A673 (cell line): ENCODE measurements around the gene ZNF821. TPM values are rescaled to one million over a fixed set of nuclear protein-coding genes. Genes with fewer than 3 reads are reported as not detected.

Experiments
- Bru-seq: library from RNA; stranded (reverse); fragments of 400-500 nt; gene quantifications from one replicate; lab custom pipeline; 2021; lab: Mats Ljungman, UMichigan
- BruChase-seq, 2 experiments: library from RNA; stranded (reverse); fragments of 400-500 nt; gene quantifications; one replicate each; lab custom pipeline; 2021; lab: Mats Ljungman, UMichigan
- BruUV-seq: library from RNA; stranded (reverse); fragments of 400-500 nt; replicated peaks from 2 replicates; lab custom pipeline; 2021; lab: Mats Ljungman, UMichigan
- CTCF ChIA-PET: fragments of 300-600 bp; sonication (Branson Sonifier 250); formaldehyde crosslinking; loops from one replicate; lab custom pipeline; 2022; ENCODE audit warnings: antibody characterized with exemption; lab: Charles Lee
- POLR2A ChIA-PET: fragments of 300-600 bp; sonication (Branson Sonifier 250); formaldehyde crosslinking; loops from one replicate; lab custom pipeline; 2022; ENCODE audit warnings: antibody characterized with exemption; ENCODE audit not compliant: low non-redundant PET; lab: Charles Lee
- DNase-seq: peaks from one replicate; pipeline ENCODE4 v3.0.0-alpha.2; 2015; ENCODE audit warnings: low spot score
- H3K27ac ChIP-seq: fragments of 200-600 bp; sonication (generic); 2 replicates; pipeline ENCODE4 v1.5.1; 2016; ENCODE audit warnings: mixed run types, low read depth, mild to moderate bottlenecking, mixed read lengths, antibody characterized with exemption, low read length; ENCODE audit not compliant: poor library complexity, severe bottlenecking
- H3K27me3 ChIP-seq: fragments of 200-600 bp; sonication (generic); replicated peaks from 2 replicates; pipeline ENCODE4 v1.6.1; 2017; ENCODE audit warnings: mixed run types, low read depth, mild to moderate bottlenecking, mixed read lengths, antibody characterized with exemption, low read length; ENCODE audit not compliant: insufficient read depth, poor library complexity
- H3K36me3 ChIP-seq: fragments of 200-600 bp; sonication (generic); 2 replicates; pipeline ENCODE4 v1.6.1; 2016; ENCODE audit warnings: mixed run types, mild to moderate bottlenecking, mixed read lengths, antibody characterized with exemption, low read length; ENCODE audit not compliant: insufficient read depth, poor library complexity, severe bottlenecking
- H3K4me1 ChIP-seq: fragments of 200-600 bp; sonication (generic); 2 replicates; pipeline ENCODE4 v1.6.1; 2017; ENCODE audit warnings: mixed run types, mild to moderate bottlenecking, mixed read lengths, antibody characterized with exemption, low read length; ENCODE audit not compliant: insufficient read depth, poor library complexity, severe bottlenecking
- H3K4me3 ChIP-seq: fragments of 200-600 bp; sonication (generic); 2 replicates; pipeline ENCODE4 v1.5.1; 2016; ENCODE audit warnings: low read depth, mixed run types, mild to moderate bottlenecking, mixed read lengths, low read length; ENCODE audit not compliant: poor library complexity, severe bottlenecking
- H3K9me3 ChIP-seq: fragments of 200-600 bp; sonication (generic); 2 replicates; pipeline ENCODE4 v1.6.1; 2016; ENCODE audit warnings: mixed run types, low read depth, mild to moderate bottlenecking, mixed read lengths, antibody characterized with exemption, low read length; ENCODE audit not compliant: poor library complexity, severe bottlenecking
- CTCF ChIP-seq: fragments of 300-800, 200-600 bp; sonication (generic); conservative IDR thresholded peaks from 2 replicates; pipeline ENCODE4 v1.5.1; 2017; ENCODE audit warnings: low read depth, mild to moderate bottlenecking, antibody characterized with exemption, low read length, moderate library complexity, mixed read lengths
- EZH2 ChIP-seq: fragments of 200-600 bp; sonication (generic); IDR thresholded peaks from 2 replicates; pipeline ENCODE4 v1.6.1; 2017; ENCODE audit warnings: borderline replicate concordance, low read depth, mild to moderate bottlenecking, mixed read lengths, antibody characterized with exemption, low read length; ENCODE audit not compliant: poor library complexity, severe bottlenecking
- intact Hi-C: fragments of 100-400 bp; cut with micrococcal nuclease; formaldehyde crosslinking; loops from one replicate; pipeline ENCODE4 v1.10.0; 2022; ENCODE audit not compliant: unreplicated experiment
- long read RNA-seq: library from polyadenylated mRNA; stranded (forward); transcript quantifications from one replicate; pipeline ENCODE4 v2.0.0, GENCODE V29; 2022
- total RNA-seq: library from RNA; stranded (reverse); gene quantifications from 2 replicates; pipeline ENCODE4 v1.2.3, GENCODE V29; 2021

ZNF821 gene
- 11.1 and 17.9 TPM in 2 replicates for total RNA-seq
- percentile 63 among the genes with signal in this experiment for Bru-seq, nascent RNA
- BruChase-seq, experiment 1, labeled RNA remaining after a 2-hour chase, result percentile 58 among the genes with signal in this experiment
- percentile 58 among the genes with signal in this experiment for BruChase-seq, experiment 2, labeled RNA remaining after a 6-hour chase
- long read RNA-seq, transcript ZNF821-202 (8 exons, 2,000 nt), result major isoform, 5 of 31 reads
- long read RNA-seq, partial matches to known transcripts, result 1 of 31 reads
- long read RNA-seq, other reads (novel, unspliced or antisense), result 23 of 31 reads

DNA sequence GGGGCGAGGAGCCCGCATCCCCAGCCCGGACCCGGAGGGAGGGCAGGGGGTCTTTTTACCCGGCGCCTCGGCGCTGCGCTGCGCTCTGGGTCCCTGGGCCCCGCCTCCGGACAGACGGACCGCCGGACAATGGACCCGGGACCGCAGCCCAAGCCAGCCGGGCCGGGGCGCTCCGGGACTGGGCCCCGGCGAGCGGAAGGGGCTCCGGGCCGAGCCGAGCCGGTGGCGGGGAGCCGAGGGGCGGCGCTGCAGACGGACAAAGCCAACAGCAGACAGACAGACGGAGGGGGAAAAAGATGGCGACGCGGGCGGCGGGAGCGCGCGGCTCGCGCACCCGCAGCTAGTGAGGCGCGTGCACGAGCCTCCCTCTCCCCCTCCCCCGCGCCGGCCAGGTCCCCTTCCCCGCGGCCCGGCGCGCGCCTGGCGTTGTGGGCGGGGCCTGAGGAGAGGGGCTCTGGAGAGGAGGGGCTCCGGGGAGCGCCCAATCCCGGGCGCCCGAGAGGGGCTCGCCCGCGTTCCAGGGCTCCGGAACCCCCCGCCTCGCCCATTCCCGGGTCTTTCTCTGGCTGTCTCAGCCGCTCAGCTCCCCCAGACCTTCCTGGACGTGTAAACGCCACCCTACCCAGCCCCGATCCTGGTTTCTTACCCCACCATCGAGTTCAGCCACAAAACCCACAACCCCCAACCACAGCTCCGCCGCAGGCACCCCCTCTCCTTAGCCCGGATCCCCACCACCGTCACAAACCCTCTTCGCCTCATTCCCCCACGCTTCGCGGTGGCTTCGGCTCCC lies at the start of gene ZNF821:
ZNF821 (minus strand) TSS at position 334 of the 790 bp plus-strand sequence. CDS start 4,236 bp downstream, outside the sequence.
- H3K27me3 ChIP-seq, result no peaks in the 10 kb centered on the region
- H3K27ac ChIP-seq, result peak within 1 kb of the TSS; percentile 90
- TF ChIP-seq CTCF (no peak; the same call in 1 of the 2 replicates), EZH2 (no peak)
- DNase-seq, result peak; percentile 94
- peaks cover 7% of the 10 kb centered on the region for H3K4me1 ChIP-seq
- ChIA-PET POLR2A (no interaction called here), CTCF (interaction anchor here (0.7 to 1.2 kb wide), 3 partner anchors 9 to 77 kb away, joined by 3 to 7 read pairs (median 5); no protein-coding TSS in a partner anchor)
- intact Hi-C loops, result loop anchor here (1.0 kb wide), 1 partner anchor 11 kb away; the partner anchor contains the start of gene IST1
- H3K36me3 ChIP-seq, result peaks cover 12% of the 10 kb centered on the region
- H3K9me3 ChIP-seq, result no peaks in the 10 kb centered on the region
- BruUV-seq, result no TSS peak
- peak within 1 kb of the TSS; percentile 99 for H3K4me3 ChIP-seq

DNA sequence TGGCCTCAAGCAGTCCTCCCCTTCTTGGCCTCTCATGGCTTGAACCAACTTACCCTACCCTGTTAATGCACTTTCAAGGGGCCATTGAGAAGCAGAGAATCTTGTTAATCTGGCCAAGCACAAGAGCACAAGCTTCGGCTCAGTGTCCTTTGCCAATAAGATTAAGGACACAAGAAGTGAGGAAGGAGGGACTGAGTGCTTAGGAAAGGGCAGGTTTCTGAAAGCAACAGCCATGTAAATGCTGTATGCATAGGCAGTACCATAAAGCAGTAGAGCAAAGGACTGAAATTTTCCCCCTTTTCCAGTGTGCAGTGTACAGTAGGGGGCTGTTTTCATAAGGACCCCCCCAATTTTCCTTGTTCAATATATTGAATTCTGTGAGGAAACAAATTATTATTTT lies 49.0 kb upstream of the ZNF821 start:
- BruUV-seq, result no TSS peak
- ChIA-PET CTCF (no interaction called here), POLR2A (no interaction called here)
- Histone ChIP-seq H3K9me3 (no peaks in the 10 kb centered on the region), H3K36me3 (peaks cover 43% of the 10 kb centered on the region), H3K4me1 (peaks cover 13% of the 10 kb centered on the region), H3K27me3 (no peaks in the 10 kb centered on the region), H3K4me3 (no peak overlapping the region), H3K27ac (no peak overlapping the region)
- intact Hi-C loops, result no loop called here
- no peak for DNase-seq
- no peak for TF ChIP-seq CTCF
- TF ChIP-seq EZH2, result no peak

DNA sequence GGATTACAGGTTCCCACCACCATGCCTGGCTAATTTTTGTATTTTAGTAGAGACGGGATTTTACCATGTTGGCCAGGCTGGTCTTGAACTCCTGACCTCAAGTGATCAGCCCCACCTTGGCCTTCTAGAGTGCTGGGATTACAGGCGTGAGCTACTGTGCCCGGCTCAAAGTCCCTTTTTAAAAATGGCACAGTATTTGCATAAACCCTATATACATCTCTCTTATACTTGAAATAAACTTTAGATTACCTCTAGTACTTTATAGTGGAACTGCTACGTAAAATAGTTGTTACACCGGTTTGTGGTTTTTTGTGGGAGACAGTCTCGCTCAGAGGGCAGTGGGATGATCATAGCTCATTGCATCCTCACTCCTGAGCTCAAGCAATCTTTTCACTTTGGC lies 47.6 kb upstream of the ZNF821 start:
- Histone ChIP-seq H3K4me3 (no peak overlapping the region), H3K27me3 (no peaks in the 10 kb centered on the region), H3K9me3 (no peaks in the 10 kb centered on the region), H3K36me3 (peaks cover 51% of the 10 kb centered on the region), H3K27ac (no peak overlapping the region), H3K4me1 (peaks cover 24% of the 10 kb centered on the region)
- BruUV-seq, result no TSS peak
- intact Hi-C loops, result no loop called here
- CTCF ChIA-PET, result no interaction called here
- POLR2A ChIA-PET, result interaction anchor here (0.6 kb wide), 1 partner anchor 192 kb away, joined by 4 read pairs; no protein-coding TSS in a partner anchor
- TF ChIP-seq CTCF (no peak), EZH2 (no peak)
- no peak for DNase-seq
